Measurements from ENCODE around the gene FRMD4A.

Gene FRMD4A

GRCh38 chr10:14016011-14016536 lies 314.6 kb downstream of the FRMD4A start:
- no peak for DNase-seq (ENCODE audit: low read depth)

- DNase-seq (ENCODE audit: low read depth): no peak
These were observed 316.3 kb downstream of the FRMD4A start for GRCh38 chr10:14014423-14014822.

GRCh38 chr10:14010769-14011574 lies 319.8 kb downstream of the FRMD4A start:
- DNase-seq (ENCODE audit: low read depth): no peak

- no peak for DNase-seq (ENCODE audit: low read depth)
These were observed 320.6 kb downstream of the FRMD4A start for GRCh38 chr10:14010101-14010558.

- peak; percentile 72 for DNase-seq (ENCODE audit: low read depth)
These were observed 321.2 kb downstream of the FRMD4A start for GRCh38 chr10:14009371-14010100.

GRCh38 chr10:14008740-14009080 lies 322.0 kb downstream of the FRMD4A start:
- no peak for DNase-seq (ENCODE audit: low read depth)

- DNase-seq (ENCODE audit: low read depth): no peak
These were observed 326.2 kb downstream of the FRMD4A start for GRCh38 chr10:14004536-14004935.

- no peak for DNase-seq (ENCODE audit: low read depth)
These were observed 327.1 kb downstream of the FRMD4A start for GRCh38 chr10:14003517-14004184.

GRCh38 chr10:14001298-14002040 lies 329.3 kb downstream of the FRMD4A start:
- DNase-seq (ENCODE audit: low read depth): no peak

GRCh38 chr10:13998163-13998835 lies 332.4 kb downstream of the FRMD4A start:
- no peak for DNase-seq (ENCODE audit: low read depth)

GRCh38 chr10:13997650-13998049 lies 333.1 kb downstream of the FRMD4A start:
- no peak for DNase-seq (ENCODE audit: low read depth)

- no peak for DNase-seq (ENCODE audit: low read depth)
These were observed 335.8 kb downstream of the FRMD4A start for GRCh38 chr10:13994932-13995331.

- DNase-seq (ENCODE audit: low read depth): no peak
These were observed 337.0 kb downstream of the FRMD4A start for GRCh38 chr10:13993673-13994089.

GRCh38 chr10:13993169-13993568 lies 337.6 kb downstream of the FRMD4A start:
- DNase-seq (ENCODE audit: low read depth): no peak

GRCh38 chr10:13991353-13991752 lies 339.4 kb downstream of the FRMD4A start:
- DNase-seq (ENCODE audit: low read depth): no peak

- no peak for DNase-seq (ENCODE audit: low read depth)
These were observed 339.8 kb downstream of the FRMD4A start for GRCh38 chr10:13990946-13991345.

- DNase-seq (ENCODE audit: low read depth): no peak
These were observed 340.3 kb downstream of the FRMD4A start for GRCh38 chr10:13990392-13990805.

- DNase-seq (ENCODE audit: low read depth): no peak
These were observed 341.1 kb downstream of the FRMD4A start for GRCh38 chr10:13989616-13990015.

- no peak for DNase-seq (ENCODE audit: low read depth)
These were observed 343.3 kb downstream of the FRMD4A start for GRCh38 chr10:13987446-13987845.

GRCh38 chr10:13984647-13985155 lies 346.0 kb downstream of the FRMD4A start:
- no peak for DNase-seq (ENCODE audit: low read depth)

- no peak for DNase-seq (ENCODE audit: low read depth)
These were observed 347.7 kb downstream of the FRMD4A start for GRCh38 chr10:13983035-13983434.

Data from activated T-cell treated with anti-CD3 and anti-CD28 coated beads for 24 hours (primary cell).